LNCaP clone FGC (cell line): Measurements from ENCODE around the gene GNB1.

Source experiments
- DNase-seq: peaks from one replicate; pipeline ENCODE4 v3.0.0-alpha.2; 2011; ENCODE audit warnings: low read depth
- H3K4me3 ChIP-seq: 2 replicates; pipeline ENCODE4 v1.5.1; 2011; ENCODE audit warnings: mild to moderate bottlenecking, low read depth, low read length, control low read depth
- TF ChIP-seq, protein P1 (sequence below): IDR thresholded peaks from 2 replicates; pipeline ENCODE4 v1.5.1; 2012; ENCODE audit warnings: mild to moderate bottlenecking; ENCODE audit not compliant: control insufficient read depth, insufficient read depth; ENCODE audit errors: extremely low read depth

Gene GNB1

GRCh38 chr1:1918901-1919303, 28.0 kb upstream of the GNB1 start, which contains the start of gene TMEM52:
Gene TMEM52 (minus strand): TSS chr1:1919279. CDS start chr1:1919265, 14 bp downstream.
- TF ChIP-seq, protein P1, sequence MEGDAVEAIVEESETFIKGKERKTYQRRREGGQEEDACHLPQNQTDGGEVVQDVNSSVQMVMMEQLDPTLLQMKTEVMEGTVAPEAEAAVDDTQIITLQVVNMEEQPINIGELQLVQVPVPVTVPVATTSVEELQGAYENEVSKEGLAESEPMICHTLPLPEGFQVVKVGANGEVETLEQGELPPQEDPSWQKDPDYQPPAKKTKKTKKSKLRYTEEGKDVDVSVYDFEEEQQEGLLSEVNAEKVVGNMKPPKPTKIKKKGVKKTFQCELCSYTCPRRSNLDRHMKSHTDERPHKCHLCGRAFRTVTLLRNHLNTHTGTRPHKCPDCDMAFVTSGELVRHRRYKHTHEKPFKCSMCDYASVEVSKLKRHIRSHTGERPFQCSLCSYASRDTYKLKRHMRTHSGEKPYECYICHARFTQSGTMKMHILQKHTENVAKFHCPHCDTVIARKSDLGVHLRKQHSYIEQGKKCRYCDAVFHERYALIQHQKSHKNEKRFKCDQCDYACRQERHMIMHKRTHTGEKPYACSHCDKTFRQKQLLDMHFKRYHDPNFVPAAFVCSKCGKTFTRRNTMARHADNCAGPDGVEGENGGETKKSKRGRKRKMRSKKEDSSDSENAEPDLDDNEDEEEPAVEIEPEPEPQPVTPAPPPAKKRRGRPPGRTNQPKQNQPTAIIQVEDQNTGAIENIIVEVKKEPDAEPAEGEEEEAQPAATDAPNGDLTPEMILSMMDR, result peak; percentile 26; the same call in 1 of the 2 replicates
- peak within 1 kb of the TSS; percentile 63 for H3K4me3 ChIP-seq
- DNase-seq, result peak; percentile 23

DNA sequence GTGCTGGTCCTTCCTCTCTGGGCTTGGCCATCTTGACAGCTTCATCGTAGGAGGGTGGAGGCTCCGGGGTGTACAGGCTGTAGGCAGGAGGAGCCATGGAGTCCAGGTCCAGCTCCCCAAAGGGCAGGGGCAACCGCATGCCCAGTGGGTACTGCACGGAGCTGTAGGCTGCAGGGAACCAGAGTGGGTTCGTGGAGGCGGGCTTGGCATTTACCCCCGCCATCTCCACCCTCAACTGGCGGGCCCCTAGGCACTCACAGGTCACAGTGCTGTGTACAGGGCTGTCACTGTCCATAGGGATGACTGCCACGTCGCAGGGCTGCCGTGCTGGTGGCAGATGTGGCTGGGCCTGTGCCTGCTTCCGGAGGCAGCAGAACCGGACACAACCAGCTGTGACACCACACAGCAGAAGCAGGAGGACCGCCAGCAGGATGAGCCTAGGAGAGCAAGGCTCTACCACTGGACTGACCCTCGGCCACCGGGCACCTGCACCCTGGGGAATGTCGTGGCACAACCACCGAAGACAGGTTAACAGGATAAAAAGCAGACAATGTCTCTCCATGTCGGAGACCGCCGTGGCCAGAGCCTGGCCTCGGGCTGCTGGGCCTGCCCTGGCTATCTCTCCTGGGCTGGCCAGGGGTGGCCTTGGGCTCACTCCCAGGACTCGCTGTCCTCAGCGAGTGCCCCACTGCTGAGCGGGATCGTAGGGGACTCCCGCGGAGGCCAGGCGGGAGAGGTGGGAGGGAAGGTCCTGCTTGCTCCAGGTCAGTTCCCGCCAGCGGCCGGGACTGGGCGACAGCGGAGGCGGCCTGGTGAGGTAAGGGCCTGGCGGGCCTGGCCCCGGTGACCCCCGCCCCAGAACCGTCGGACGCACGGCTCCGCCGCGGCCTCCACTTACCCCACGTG, 27.4 kb upstream of the GNB1 start:
- no peak for DNase-seq
- TF ChIP-seq, protein P1, result no peak
- peak overlapping the region; percentile 63 for H3K4me3 ChIP-seq

DNA sequence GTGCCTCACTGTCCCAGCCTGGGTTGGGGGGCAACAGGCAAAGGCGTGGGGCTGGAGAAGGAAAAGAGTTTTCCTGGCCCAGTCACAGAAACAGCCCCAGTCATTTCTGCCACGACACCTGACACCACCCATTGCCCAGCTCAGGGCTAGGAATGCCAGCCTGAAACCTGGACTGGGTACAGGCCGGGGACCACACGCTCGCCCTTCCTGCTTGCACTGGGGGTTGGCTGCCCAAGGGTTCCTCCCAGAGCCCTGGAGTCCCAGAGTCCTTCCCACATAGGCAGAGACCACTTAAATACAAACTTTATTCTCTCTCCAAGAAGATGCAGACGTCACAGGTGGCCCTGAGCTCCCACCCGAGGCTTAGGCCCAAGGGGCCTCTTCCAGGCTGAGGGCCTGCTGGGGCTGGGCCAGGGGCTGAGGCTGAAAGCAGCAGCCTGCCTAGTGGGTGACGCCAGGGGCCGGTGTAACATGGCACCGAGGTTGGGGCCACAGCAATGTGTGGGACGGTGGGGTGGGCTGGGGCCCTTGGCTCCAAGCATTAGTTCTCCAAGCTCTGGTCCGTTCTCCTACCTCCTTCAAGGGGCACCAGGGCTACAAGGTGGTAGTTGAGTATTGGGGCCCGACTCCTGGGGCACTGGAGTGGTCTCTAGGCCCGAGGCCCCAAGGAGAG, 26.6 kb upstream of the GNB1 start:
- no peak for DNase-seq
- H3K4me3 ChIP-seq, result no peak overlapping the region; the same call in 1 of the 2 replicates
- TF ChIP-seq, protein P1, result no peak

DNA sequence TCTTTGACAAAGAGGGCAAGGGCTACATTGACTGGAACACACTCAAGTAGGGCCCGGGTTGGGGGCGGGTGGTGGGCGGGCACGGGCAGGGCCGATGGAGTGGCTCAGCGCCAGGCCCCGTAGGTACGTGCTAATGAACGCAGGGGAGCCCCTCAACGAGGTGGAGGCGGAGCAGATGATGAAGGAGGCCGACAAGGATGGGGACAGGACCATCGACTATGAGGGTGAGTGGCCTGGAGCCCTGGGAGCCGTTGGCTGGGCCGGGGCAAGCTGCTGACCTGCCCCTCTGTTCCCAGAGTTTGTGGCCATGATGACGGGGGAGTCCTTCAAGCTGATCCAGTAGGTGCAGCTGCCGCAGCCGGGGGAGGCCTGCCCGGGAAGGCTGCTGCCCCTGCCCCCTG, 26.0 kb upstream of the GNB1 start:
- H3K4me3 ChIP-seq, result no peak overlapping the region
- no peak for DNase-seq
- TF ChIP-seq, protein P1, result no peak

DNA sequence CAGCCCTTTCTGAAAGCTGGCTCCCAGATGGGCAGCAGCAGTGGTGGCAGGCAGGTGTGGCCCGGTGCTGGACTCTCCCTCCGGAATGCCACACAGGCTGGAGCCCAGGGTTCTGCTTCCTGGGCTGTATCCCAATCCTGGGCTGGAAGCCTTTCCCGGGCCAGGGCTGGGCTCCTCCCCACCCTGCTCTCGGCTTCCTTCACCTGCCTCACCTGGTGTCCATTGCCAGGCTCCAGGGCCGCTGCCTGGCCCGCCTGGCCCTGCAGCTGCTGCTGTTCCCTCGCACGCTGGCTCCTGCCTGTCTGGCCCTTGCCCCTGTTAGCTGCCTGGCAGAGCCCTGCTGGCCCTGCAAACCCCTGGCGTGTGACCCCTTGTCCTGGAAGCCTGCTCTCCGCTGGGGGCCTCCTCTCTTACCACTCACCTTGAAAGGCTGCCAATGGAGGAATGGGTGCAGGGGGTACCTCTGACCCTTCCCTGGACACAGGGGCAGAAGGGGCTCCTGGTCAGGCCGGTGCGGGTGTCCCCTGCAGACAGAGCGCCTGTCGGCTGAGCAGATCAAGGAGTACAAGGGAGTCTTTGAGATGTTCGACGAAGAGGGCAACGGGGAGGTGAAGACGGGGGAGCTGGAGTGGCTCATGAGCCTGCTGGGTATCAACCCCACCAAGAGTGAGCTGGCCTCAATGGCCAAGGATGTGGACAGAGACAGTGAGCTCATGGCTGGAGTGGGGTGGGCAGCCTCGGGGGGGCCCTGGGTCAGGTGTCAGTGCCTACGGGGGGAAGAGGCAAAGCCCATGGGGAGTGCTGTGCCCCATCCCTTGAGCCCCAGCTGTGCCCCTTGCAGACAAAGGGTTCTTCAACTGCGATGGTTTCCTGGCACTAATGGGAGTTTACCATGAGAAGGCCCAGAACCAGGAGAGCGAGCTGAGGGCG, 25.3 kb upstream of the GNB1 start:
- no peak for DNase-seq
- TF ChIP-seq, protein P1, result no peak
- H3K4me3 ChIP-seq, result no peak overlapping the region

GRCh38 chr1:1914971-1915692, 24.2 kb upstream of the GNB1 start, which contains the start of gene CALML6:
Gene CALML6 (plus strand): TSS chr1:1915260. CDS start chr1:1915281, 21 bp downstream.
- no peak for DNase-seq
- TF ChIP-seq, protein P1, result no peak

More at GRCh38 chr1:1914971-1915692, 24.2 kb upstream of the GNB1 start, which contains the start of gene CALML6:
- no peak within 1 kb of the TSS for H3K4me3 ChIP-seq
